Spleen (tissue), 11 donors: ENCODE measurements around the gene THAP4. TPM values are rescaled to one million over a fixed set of nuclear protein-coding genes. Genes with fewer than 3 reads are reported as not detected.

Source experiments
- DNase-seq: peaks from one replicate; pipeline ENCODE4 v3.0.0-alpha.2; 2020
- H3K27ac ChIP-seq, 8 donors: fragments of 200-600 bp; sonication (generic) in 7 of 8; 1 replicate in 4 of 8; 2 replicates in 4 of 8; pipeline versions ENCODE4 v1.5.0 to v1.8.0; 2016 to 2021; ENCODE audit warnings: inconsistent platforms in 4 of 8, mild to moderate bottlenecking in 4 of 8, moderate library complexity in 1 of 8
- H3K27me3 ChIP-seq, 7 donors: fragments of 200-600 bp; sonication (generic) in 6 of 7; replicated peaks in 1 of 7; 1 replicate in 4 of 7; 2 replicates in 3 of 7; pipeline versions ENCODE4 v1.5.0 to v1.8.0; 2016 to 2021; ENCODE audit warnings: inconsistent platforms in 3 of 7, mild to moderate bottlenecking in 1 of 7
- H3K36me3 ChIP-seq, 6 donors: fragments of 200-600 bp; sonication (generic) in 5 of 6; 1 replicate in 4 of 6; 2 replicates in 2 of 6; pipeline versions ENCODE4 v1.5.0 to v1.8.0; 2016 to 2021; ENCODE audit warnings: inconsistent platforms in 2 of 6
- H3K4me1 ChIP-seq, 6 donors: fragments of 200-600 bp; sonication (generic) in 5 of 6; 1 replicate in 3 of 6; 2 replicates in 3 of 6; pipeline versions ENCODE4 v1.5.0 to v1.8.0; 2016 to 2021; ENCODE audit warnings: inconsistent platforms in 3 of 6
- H3K4me3 ChIP-seq, 8 donors: fragments of 200-600 bp; sonication (generic) in 7 of 8; 1 replicate in 4 of 8; 2 replicates in 4 of 8; pipeline versions ENCODE4 v1.5.0 to v1.8.0; 2016 to 2021; ENCODE audit warnings: inconsistent platforms in 4 of 8, mild to moderate bottlenecking in 4 of 8, moderate library complexity in 2 of 8
- H3K9me3 ChIP-seq, 8 donors: fragments of 200-600 bp; sonication (generic) in 7 of 8; 1 replicate in 4 of 8; 2 replicates in 4 of 8; pipeline versions ENCODE4 v1.5.0 to v1.8.0; 2016 to 2021; ENCODE audit warnings: inconsistent platforms in 4 of 8
- POLR2A ChIP-seq, 3 donors: fragments of 450-650 bp; IDR thresholded peaks; one replicate each; pipeline ENCODE4 v1.5.1; 2017; ENCODE audit warnings: antibody characterized with exemption in 3 of 3, mild to moderate bottlenecking in 1 of 3
- POLR2AphosphoS5 ChIP-seq, 3 donors: sonication (generic); formaldehyde crosslinking; IDR thresholded peaks; one replicate each; pipeline ENCODE4 v1.5.1; 2017; ENCODE audit warnings: antibody characterized with exemption in 3 of 3
- WGBS, 5 donors: extraction: QIAGEN DNeasy Blood & Tissue Kit in 3 of 5; methylation state at CpG; one replicate each; pipeline versions ENCODE4 v1.1.5 to v1.1.7; 2013 to 2018; 5-methylcytosine and 5-hydroxymethylcytosine counted together
- intact Hi-C: fragments of 100-400 bp; cut with DNase I; formaldehyde crosslinking; loops from one replicate; pipeline ENCODE4 v1.15.0; 2023; ENCODE audit warnings: low total_unique reads
- polyA plus RNA-seq, 3 donors: library from polyadenylated mRNA; stranded (reverse); fragments of 200-250 nt; gene quantifications; one replicate each; pipeline ENCODE4 v1.2.1, GENCODE V29; 2013
- total RNA-seq, 7 donors: library from RNA; depleted of rRNA in 3 of 7; stranded (reverse); fragments of >200 nt in 3 of 7; fragmentation: NEBNext Ultra II Directional in 4 of 7; extraction: Animal tissue kit (Norgen Biotek cat#: 25700) in 4 of 7; gene quantifications; one replicate each; pipeline versions ENCODE4 v1.1.0 to v1.2.1, GENCODE V29; 2016 to 2021
- TF ChIP-seq, protein P1 (sequence below), 11 experiments: fragments of 200-600 bp in 7 of 11; fragments of 450-650 bp in 4 of 11; sonication (generic) in 4 of 11; IDR thresholded peaks in 8 of 11; conservative IDR thresholded peaks in 3 of 11; 1 replicate in 7 of 11; 2 replicates in 4 of 11; pipeline versions ENCODE4 v1.4.0 to v1.8.0; 2016 to 2021; ENCODE audit warnings: antibody characterized with exemption in 11 of 11, inconsistent platforms in 4 of 11, mild to moderate bottlenecking in 1 of 11
- donor health status: healthy with polysubstance abuse.
- donor health status: DM: no; HTN: no; CAD: no; lungs with moderate emphysema.
- donor health status: DM: no; HTN: no; CAD: no.
- donor health status: Bipolar disorder and iron deficiency.
- donor health status: healthy.
- donor health status: DM: no; HTN: no; CAD: no.
- donor health status: DM: yes; HTN: yes; CAD: no.

THAP4 gene
- total and polyA plus RNA-seq, 10 donors: 21.0 to 31.5 (median 27.8) TPM

- Histone ChIP-seq H3K4me3 (no peak overlapping the region), H3K36me3 (peaks cover 0 to 99% (median 71%) of the 10 kb centered on the region in 6 donors), H3K4me1 (no peaks in the 10 kb centered on the region), H3K27ac (no peak overlapping the region), H3K9me3 (no peaks in the 10 kb centered on the region), H3K27me3 (no peaks in the 10 kb centered on the region)
- TF ChIP-seq POLR2AphosphoS5 (IDR thresholded peaks at IDR 0.05) (peak; percentile 11 to 66 (median 22)), POLR2A (IDR thresholded peaks at IDR 0.05) (no peak)
- 90 to 98% (median 94%) methylated on average over 9 to 17 of the region's 17 CpGs for WGBS, 5 donors
- no peak for DNase-seq
- intact Hi-C loops: no loop called here
Observed at GRCh38 chr2:241676665-241677064, 39.7 kb upstream of the THAP4 start.

DNA sequence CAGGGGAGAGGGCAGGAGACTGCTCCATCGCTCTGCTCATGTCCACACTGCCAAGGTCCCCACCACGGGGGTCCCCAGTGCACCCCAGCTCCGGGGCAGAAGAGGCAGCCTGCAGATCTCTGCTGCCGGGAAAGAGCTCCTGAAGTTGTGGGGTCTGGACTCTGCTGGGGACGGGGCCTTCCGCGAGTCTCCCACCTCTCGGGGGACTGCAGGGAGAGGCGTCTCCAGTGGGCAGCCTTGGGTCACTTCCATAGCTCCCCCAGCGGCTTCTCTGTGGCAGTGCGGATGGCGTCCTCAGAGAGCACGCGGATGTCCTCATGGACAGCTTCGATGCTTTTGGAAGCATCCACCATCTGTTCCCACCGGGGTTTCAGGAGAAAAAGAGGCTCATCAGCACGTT is 38.9 kb upstream of the THAP4 start:
- 90 to 95% (median 93%) methylated on average over 11 to 17 of the region's 17 CpGs for WGBS, 5 donors
- no peaks in the 10 kb centered on the region for H3K4me1 ChIP-seq
- no peak overlapping the region for H3K4me3 ChIP-seq
- TF ChIP-seq POLR2AphosphoS5 (IDR thresholded peaks at IDR 0.05) (no peak), POLR2A (IDR thresholded peaks at IDR 0.05) (no peak)
- TF ChIP-seq, protein P1, sequence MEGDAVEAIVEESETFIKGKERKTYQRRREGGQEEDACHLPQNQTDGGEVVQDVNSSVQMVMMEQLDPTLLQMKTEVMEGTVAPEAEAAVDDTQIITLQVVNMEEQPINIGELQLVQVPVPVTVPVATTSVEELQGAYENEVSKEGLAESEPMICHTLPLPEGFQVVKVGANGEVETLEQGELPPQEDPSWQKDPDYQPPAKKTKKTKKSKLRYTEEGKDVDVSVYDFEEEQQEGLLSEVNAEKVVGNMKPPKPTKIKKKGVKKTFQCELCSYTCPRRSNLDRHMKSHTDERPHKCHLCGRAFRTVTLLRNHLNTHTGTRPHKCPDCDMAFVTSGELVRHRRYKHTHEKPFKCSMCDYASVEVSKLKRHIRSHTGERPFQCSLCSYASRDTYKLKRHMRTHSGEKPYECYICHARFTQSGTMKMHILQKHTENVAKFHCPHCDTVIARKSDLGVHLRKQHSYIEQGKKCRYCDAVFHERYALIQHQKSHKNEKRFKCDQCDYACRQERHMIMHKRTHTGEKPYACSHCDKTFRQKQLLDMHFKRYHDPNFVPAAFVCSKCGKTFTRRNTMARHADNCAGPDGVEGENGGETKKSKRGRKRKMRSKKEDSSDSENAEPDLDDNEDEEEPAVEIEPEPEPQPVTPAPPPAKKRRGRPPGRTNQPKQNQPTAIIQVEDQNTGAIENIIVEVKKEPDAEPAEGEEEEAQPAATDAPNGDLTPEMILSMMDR (IDR thresholded peaks at IDR 0.05 in 8 of 11, conservative IDR thresholded peaks at IDR 0.05 in 3 of 11): no peak
- no peaks in the 10 kb centered on the region for H3K27me3 ChIP-seq
- intact Hi-C loops: no loop called here
- DNase-seq: no peak
- H3K36me3 ChIP-seq: peaks cover 0 to 99% (median 74%) of the 10 kb centered on the region in 6 donors
- H3K9me3 ChIP-seq: no peaks in the 10 kb centered on the region
- H3K27ac ChIP-seq: no peak overlapping the region

GRCh38 chr2:241673797-241674725 is 37.1 kb upstream of the THAP4 start:
- Histone ChIP-seq H3K4me1 (no peaks in the 10 kb centered on the region), H3K36me3 (peaks cover 0 to 99% (median 79%) of the 10 kb centered on the region in 6 donors), H3K27ac (no peak overlapping the region), H3K9me3 (no peaks in the 10 kb centered on the region), H3K27me3 (no peaks in the 10 kb centered on the region), H3K4me3 (no peak overlapping the region)
- DNase-seq: no peak
- intact Hi-C loops: no loop called here
- WGBS, 5 donors: 82 to 88% (median 86%) methylated on average over 21 of the region's 21 CpGs
- TF ChIP-seq POLR2A (IDR thresholded peaks at IDR 0.05) (no peak), POLR2AphosphoS5 (IDR thresholded peaks at IDR 0.05) (peak in 1 of 3 donors; percentile 42)

DNA sequence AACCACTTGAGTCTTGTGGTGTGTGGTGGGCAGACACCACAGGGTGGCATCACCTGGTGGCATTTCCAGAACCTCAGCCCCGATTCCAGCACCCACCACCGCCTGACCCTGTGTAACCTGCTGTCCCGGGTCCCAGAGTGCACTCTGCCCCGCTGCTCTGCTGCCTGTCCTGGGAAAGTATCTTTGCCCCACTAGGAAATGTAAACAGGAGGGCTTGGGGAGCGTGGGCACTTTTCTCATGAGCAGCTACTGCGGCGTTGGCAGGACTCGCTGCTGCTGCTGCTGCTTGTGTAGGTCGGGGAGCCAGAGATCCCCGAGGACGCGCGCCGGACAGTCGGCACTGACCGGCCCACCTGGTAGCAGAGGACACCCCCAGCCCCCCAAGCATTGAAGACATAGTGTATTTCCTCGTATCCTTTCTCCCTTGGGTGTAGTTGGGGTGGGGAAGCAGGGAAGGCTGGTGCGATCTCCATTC is 36.3 kb upstream of the THAP4 start:
- Histone ChIP-seq H3K4me3 (no peak overlapping the region), H3K27me3 (no peaks in the 10 kb centered on the region), H3K9me3 (no peaks in the 10 kb centered on the region), H3K36me3 (peaks cover under 1 to 99% (median 79%) of the 10 kb centered on the region in 6 donors), H3K27ac (no peak overlapping the region), H3K4me1 (no peaks in the 10 kb centered on the region)
- 87 to 93% (median 91%) methylated on average over 18 of the region's 18 CpGs for WGBS, 5 donors
- intact Hi-C loops: no loop called here
- DNase-seq: no peak
- TF ChIP-seq, protein P1 (IDR thresholded peaks at IDR 0.05 in 8 of 11, conservative IDR thresholded peaks at IDR 0.05 in 3 of 11): no peak
- TF ChIP-seq POLR2A (IDR thresholded peaks at IDR 0.05) (no peak), POLR2AphosphoS5 (IDR thresholded peaks at IDR 0.05) (no peak)
